NCI-H2196 treated with DMSO at 0.1 percent for 48 hours (cell line): ENCODE measurements around the gene SYNPR.

Experiments used
- DNase-seq: peaks from one replicate; lab custom pipeline; 2025; ENCODE audit not compliant: unreplicated experiment; lab: John Stamatoyannopoulos, UW

Gene SYNPR

DNA sequence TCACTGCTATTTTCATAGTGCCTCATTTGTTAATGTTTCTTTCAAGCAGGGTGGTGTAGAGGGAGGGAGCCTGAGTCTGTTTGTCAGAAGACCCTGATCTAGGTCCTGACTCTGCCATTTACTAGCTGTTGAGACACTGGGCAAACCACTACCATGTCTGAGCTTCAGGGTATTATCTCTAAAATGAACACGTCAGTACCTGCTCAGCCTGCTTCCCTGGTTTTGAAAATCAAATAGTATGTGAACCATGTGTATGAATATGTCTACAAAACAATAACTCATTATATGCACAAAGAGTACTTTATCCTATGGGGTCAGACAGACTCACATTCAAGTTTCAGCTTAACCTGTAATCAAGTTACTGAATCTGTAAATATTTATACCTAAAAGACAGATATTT is 25.1 kb downstream of the SYNPR start:
- no peak for DNase-seq

DNA sequence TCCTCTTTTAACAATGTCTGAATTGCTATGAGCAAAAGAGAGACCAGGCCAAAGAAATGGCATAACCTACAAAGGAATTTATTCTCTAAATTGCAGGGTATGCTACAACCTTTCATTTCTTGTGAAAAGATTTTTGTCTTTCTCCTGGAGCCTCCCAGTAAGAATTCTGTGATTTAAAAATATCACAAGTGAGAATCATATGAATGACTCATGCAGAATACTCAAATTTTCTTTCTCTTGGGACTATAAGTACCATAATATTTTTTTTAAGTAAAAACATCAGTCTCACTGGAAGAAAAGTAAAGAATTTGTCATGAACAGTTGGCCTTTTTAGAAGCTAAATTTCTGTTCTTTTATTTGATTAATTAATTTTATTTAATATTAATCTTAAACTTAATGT is 26.3 kb downstream of the SYNPR start:
- DNase-seq, result no peak

DNA sequence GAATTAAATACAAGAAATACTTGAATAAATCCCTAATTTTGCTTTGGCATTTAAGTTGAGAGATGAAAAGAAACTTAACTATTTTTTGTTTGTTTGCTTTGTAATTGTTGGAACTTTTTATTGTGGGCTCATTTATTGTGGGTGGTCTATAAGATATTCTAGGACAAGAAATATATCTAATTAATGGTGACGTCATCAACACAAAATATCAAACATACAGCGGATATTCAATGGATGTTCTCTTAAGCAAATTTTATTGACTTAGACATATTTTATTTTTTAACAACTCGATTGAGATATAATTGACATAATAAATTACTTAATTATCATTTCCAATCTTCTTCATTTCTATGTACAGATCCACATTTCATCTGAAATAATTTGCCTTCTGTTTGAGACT is 30.0 kb downstream of the SYNPR start:
- DNase-seq, result no peak

DNA sequence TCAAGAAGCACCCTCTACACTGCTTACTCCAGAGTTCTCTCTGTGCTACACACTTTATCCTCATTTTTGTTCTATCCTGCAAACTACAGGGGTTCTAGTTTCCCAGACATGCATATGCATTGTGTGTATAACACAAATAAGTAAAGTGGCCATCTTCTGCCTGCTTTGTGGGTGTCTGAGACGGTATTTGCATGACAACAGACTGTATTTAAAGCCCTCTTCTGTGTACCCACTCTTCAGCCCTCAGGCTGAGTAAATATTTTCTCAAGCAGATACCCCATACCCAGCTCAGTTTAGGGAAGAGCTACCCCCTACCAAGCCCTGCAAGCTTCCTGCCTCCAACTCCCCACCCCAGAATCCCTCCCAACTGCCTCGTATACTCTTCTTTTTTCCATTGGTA is 31.7 kb downstream of the SYNPR start:
- no peak for DNase-seq

DNA sequence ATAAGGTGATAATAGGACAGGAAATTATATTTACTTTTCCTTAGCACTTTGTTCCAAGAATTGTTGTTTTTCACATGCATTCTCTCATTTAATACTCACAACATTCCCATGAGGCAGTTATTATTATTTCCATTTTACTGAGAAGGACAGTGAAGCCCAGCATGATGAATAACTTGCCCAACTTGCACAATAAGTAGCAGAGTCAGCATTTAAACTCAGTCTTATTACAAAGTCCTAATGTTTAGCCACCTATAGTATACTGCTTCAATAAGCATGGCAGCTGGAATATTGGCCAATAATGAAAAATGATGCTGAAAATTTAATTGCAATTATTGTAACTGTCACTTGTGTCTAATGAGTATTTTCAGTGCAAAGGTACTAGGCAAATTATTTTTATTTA is 45.7 kb downstream of the SYNPR start:
- DNase-seq, result no peak

DNA sequence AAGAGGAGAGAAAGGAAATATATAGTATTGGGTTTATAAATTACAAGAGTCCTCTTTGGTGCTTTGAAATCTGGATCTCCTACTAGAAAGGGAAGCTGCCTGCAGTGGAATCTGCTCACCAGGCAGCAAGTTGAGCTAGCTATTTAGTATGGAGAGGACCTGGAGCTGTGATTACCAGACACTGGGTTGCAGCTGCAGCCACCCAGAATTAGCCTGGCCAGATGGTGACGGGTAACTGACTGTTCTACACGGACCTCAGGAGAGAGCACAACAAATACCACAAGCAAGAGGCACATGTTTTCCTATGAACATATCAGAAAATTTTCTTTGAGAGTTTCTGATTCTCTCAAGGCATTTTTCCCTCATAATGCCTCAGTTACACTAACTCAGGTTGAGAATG is 46.5 kb downstream of the SYNPR start:
- DNase-seq, result no peak

DNA sequence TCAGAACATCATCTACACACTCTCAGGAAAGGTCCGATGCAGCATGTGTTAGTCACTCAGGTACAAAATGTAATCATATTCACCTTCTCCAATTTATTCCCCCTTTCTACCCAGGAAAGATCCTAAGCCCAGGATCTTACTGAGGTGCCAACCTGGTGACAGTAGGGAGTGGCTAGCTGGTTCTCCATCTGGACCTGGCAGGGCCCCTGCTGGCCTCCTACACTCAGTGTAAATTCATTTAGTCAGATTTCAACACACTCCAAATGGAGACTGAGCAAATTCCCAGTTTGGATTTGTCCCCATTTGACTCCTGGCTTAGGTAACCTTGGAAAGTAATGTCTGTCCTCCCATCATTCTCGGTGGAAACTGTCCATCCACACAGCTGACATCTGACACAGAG is 47.3 kb downstream of the SYNPR start:
- DNase-seq, result no peak

DNA sequence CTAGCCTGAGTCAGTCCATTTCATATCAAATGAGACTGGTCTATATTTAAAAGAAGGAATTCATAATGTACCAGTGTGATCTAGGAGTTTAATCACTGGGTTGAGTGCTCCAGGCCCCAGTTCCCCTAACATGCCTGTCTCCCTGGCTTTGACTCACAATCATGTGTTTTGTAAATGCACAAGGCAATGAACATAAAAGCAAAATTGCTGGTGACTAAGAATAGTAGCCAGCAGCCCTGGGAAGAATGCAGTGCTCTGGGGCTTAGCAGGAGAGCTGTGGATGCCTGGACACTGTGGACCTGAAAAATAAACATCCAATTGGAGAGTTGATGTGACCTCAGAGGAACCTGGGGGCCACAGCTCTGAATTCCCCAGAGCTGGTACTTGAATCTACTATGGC is 50.3 kb downstream of the SYNPR start:
- no peak for DNase-seq

DNA sequence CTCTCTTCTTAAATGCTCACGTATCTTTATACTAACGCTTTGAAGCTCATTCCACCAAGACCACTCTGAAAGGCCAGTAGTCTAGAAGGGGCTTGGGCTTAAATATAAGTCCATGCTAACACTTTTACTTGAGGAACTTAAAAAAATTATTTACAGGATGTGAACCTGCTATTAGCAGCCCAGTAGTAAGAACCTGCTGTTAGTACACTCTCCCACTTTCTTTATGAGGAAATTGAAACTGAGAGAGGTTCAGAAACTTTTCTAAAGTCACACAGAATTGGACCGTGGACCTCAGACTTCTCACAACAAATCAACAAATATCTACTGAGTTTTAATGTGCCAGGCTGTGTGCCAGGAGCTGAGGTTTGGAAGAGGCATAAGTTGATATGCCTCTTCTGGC is 53.4 kb downstream of the SYNPR start:
- no peak for DNase-seq

DNA sequence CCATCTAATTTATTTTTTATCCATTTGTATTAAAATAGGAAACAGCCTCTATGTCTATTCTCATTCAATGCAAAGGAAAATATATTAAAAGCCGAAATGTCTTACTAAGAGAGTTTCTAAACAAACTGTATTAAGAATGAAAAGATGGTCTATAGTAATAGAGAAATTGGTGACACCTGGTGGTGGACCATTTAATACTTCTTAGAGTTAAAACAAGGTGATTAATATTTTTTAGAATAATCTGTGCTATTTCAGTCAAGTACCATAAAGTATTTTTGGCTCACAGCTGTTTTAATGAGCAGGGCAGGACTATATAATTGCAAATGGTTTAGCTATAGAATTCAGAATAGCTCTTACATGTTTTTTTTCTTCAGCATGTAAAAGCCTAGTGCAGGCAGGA is 55.7 kb downstream of the SYNPR start:
- no peak for DNase-seq

DNA sequence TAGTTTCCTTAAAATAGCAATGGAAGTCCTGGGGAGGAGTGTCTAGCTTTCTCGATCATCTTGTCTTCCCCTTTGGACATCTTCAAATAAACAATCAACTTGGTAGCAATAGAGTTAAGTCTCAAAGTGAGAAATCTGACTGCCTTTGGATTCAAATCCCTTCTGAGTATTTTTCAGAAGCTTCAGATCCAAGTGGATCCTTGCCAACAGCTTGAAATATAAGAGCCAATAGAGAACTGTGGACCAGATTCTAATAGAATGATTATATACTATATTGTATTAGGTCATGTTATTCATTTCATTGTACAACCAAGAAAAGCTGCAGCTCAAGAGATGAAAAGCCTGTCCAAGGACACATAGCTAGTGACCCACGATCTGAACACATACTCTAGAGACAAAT is 60.2 kb downstream of the SYNPR start:
- DNase-seq, result no peak

DNA sequence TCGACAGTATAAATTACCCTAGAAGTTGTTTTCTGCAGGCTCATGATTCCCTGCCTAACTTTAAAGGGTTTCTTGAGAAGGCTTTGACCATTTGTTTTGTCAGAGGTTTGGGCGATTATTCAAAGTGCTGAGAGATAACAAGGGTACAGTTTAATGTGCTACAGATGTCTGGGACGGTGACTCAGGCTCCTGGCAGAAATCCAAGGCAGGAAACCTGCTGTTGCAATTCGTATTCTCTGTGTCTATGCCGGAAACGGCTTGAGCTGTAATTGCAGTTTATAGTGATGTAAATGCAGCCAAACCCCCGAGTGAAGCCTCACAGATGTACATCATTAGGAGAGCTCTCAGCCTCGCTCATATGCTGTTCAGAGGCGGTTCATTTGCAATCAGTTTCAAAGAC is 65.6 kb downstream of the SYNPR start:
- DNase-seq, result no peak

DNA sequence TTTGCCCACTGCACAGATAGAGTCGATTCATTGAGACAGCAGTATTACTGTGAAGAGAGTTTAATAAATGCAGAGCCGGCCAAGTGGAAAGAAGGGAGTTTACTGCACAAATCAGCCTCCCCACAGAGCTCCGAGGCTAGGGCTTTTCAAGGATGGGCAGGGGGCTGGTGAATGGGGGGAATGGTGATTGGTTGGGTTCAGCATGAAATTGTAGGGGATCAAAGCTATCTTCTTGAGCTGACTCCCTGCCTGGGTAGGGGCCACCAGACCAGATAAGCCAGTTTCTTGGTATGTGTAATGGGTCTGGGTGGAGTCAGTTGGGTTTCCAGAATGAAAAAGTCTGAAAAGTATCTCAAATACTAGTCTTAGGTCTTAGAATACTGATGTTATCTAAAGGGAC is 66.6 kb downstream of the SYNPR start:
- no peak for DNase-seq

DNA sequence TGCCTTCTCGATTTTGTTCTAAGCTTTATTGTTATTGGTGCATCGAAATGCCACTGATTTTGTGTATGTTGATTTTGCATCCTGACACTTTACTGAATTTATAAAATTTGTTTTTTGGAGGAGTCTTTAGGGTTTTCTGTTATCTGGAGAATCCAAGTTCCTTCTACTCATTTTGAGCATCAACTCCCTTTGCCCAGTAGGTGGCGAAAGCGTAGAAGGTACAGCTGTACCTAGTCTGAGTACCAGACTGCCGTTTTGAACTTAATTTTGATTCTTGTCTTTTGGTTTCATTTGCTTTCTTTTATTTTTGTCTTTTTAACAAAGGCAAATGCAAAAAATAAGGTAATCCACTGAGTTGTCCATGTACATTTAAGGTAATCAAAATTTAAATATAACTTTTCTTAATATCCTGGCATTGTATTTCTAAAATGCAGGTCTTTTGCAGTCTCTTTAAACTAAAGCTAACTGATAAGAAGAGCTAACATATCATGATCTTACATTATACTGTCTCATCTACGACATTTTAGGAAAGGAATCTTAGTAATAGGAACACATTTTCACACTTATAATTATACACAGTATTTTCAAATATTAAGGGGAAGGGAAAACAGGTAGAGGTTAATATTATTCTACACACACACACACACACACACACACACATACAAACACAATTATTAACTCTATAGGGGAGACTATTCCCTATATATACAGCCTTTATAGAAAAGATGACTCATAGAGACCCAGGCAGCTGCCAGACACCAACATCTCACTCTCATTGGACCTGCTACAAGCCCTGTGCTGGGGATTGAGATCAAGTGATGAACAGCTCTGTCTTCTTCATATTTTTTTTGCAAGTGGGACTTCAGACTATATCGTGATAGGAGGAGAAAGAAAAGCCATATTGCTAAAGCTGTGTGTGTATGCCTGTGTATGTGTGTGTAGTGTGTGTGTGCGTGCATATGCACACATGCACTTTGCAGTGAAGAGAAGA is 71.8 kb downstream of the SYNPR start:
- no peak for DNase-seq

DNA sequence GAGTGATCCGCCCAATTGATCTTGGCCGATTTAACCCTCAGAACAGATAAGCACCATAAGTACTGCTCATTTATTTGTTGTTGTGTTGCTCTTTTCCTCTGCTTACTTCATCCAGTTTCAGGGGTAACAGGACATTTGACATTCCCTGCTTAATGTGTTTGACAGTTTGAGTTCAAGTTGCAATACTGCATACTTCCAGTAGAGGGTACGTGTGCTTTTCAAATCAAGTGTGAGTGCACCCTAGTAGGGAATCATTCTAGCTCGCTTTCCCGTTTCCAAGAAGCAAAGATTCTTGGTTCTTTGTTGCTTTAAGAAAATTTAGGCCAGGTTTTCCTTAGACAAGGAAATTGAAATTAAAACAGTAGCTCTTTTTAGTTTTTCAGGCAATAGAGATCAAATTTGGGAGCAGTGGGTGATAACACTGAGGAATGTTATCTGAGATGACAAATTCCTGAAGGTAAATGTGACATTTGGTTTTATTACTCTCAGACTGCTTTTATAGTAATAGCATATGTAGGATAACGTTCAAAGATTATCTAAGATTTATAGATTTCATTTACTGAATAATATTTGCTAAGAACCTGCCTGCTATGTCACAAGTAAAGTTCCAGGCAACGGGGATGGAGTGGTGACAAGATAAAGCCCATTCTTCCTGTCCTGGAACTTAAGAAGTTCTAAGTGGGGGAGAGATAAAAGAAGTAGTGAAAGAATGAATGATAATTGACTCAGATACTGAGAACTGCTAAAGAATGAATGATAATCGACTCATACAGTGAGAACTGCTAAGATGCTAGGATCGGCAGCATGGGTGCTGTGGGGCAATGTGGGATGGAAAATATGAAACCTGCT is 73.3 kb downstream of the SYNPR start:
- DNase-seq, result no peak

DNA sequence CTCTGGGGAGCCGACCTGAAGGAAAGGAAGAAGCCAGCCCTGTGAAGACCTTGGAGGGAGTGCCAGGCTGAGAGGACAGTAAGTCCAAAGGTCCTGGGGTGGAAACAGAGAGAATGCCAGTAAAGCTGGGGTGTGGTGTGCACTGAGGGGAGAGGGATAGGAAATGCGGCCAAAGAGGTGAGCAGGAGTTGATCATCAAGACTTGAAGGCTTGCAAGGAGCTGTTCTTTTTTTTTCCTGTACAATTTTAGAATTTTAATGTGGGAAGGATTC is 73.8 kb downstream of the SYNPR start:
- no peak for DNase-seq

DNA sequence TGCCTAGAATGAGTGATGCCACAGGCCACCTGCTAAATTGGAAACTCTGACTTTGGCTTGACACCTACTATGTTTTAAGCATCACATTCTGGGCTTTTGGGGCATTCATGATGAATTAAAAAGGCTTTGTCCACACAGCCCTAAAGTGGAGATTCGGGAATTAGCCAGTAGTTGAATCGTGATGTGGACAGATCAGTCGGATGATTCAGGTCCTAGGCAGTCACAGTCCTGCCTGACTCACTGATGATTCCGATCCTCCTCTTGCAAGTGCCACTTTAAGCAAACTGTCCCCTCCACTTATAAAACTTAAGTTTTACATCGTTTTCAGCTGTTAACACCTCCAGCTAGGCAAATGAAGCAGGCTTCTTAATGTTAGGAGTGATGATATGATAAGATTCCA is 75.3 kb downstream of the SYNPR start:
- DNase-seq, result no peak

DNA sequence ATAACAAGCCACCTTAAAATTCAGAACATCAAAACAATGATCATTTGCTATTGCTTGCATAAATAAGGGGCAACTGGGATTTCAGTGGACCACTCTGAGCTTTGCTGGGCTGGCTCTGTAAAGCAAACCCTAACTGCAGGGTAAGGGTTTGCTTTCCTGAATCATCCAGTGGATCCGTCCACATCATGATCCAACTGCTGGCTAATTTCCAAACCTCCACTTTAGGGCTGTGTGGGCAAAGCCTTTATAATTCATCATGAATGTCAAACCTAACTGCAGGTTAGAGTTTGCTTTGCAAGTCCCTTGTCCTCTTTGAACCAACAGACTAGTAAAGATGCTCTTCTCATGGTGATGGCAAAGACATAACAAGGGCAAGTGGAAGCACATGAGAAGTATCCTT is 76.1 kb downstream of the SYNPR start:
- no peak for DNase-seq

DNA sequence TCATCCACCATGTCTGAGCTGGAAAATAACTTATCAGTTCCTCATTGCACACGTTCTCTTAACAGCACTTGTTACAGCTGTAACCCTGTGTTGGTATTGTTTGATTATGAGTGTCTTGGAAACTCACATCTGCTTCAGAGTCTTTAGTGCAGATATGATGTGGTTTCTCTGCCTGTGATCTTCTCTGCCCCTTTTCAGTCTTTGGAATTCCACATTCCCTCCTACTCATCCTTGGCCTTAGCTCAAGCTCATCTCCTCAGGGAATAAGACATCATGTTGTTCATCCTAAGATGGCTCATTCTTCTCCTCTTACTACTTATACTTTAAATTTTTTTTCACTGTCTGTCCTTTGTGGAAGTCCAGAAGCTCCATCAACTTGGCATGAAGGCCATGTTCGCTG is 77.7 kb downstream of the SYNPR start:
- no peak for DNase-seq

DNA sequence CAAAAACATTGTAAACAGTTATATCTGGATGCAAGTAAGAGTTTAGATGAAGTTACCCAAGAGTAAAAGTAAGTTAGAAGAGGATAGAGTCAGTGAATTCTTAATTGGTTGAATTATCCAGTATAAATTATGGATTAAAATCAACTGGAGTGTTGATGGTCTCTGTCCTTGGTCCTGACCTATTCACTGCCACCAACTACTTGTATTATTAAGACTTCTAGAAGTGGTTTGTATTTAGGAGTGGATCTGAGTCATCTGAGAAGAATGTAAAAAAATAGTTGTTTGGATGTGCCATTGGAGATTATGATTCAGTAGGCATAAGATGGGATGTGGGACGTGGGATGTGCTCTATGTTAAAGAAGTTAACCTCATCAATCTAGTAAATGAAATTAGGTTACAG is 86.4 kb downstream of the SYNPR start:
- no peak for DNase-seq

DNA sequence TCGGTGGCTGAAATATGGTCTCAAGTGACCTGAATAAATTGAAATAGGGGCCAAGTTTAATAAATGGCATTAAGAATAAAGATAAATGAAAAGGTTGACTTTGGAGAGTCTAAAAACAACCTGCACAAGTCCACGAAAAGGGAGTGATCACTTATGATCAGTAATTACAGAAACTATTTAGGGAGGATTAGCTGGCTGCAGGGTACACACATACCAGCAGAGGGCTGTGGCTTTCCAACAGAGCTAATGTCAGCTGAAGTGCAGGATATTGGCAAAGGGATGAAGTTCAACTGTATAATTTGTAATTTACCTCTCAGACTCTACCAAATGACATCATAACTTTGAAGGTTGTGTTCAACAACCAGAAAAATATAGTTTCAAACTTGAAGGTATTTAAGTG is 86.8 kb downstream of the SYNPR start:
- no peak for DNase-seq

DNA sequence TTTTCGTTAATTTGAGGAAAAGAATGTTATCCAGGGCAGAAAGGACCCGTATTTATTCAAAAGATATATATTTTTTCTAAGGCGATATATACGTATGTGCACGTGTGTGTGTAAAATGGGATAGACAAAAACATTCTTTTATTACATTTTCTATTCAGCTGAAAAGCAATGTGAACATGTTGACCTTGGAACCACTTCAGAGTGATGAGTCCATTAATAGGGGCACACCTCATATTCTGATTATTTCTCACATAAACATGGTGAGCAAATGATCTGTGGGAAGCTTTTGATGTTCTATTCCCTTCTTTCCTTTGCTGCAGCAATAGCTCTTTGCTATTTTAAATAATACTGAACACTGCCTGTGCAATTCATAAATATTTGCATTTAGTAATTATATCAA is 87.6 kb downstream of the SYNPR start:
- no peak for DNase-seq
